ENCODE results near the gene SYNJ2BP.
"Not testable (repeated sequence)": the region's sequence is repeated elsewhere in the genome, so short reads cannot be mapped to it uniquely, and the experiment has no call there.

SYNJ2BP gene

GRCh38 chr14:70416725-70417349 lies at the start of gene SYNJ2BP:
TSS of gene SYNJ2BP (minus strand) at chr14:70417090. CDS start at chr14:70416963, 127 bp downstream.
- peak; percentile 69 for DNase-seq

GRCh38 chr14:70454731-70455130 lies 37.8 kb upstream of the SYNJ2BP start:
- DNase-seq = no peak

GRCh38 chr14:70451874-70452273 lies 35.0 kb upstream of the SYNJ2BP start, which contains the start of gene ADAM21:
TSS of gene ADAM21 (plus strand) at chr14:70452174. CDS start at chr14:70457500, 5,326 bp downstream.
- DNase-seq = no peak

- no peak for DNase-seq
These were observed 31.9 kb upstream of the SYNJ2BP start for GRCh38 chr14:70448633-70449340.

- no peak for DNase-seq
These were observed 25.9 kb upstream of the SYNJ2BP start for GRCh38 chr14:70442750-70443149.

GRCh38 chr14:70441641-70442040 lies 24.8 kb upstream of the SYNJ2BP start:
- DNase-seq = no peak

- DNase-seq = no peak
These were observed 20.0 kb upstream of the SYNJ2BP start for GRCh38 chr14:70436867-70437266.

- DNase-seq = not testable (repeated sequence)
These were observed 9.7 kb upstream of the SYNJ2BP start for GRCh38 chr14:70426555-70426954.

- DNase-seq = no peak
These were observed 8.5 kb upstream of the SYNJ2BP start for GRCh38 chr14:70425354-70425753.

GRCh38 chr14:70422538-70422937 lies 5.6 kb upstream of the SYNJ2BP start:
- no peak for DNase-seq

GRCh38 chr14:70419270-70419931 lies 2.5 kb upstream of the SYNJ2BP start:
- DNase-seq = not testable (repeated sequence)

- no peak for DNase-seq
These were observed 559 bp downstream of the SYNJ2BP start for GRCh38 chr14:70416338-70416724.

- DNase-seq = no peak
These were observed 1.1 kb downstream of the SYNJ2BP start for GRCh38 chr14:70415788-70416187.

GRCh38 chr14:70407621-70408020 lies 9.3 kb downstream of the SYNJ2BP start:
- no peak for DNase-seq

GRCh38 chr14:70406216-70406615 lies 10.7 kb downstream of the SYNJ2BP start:
- not testable (repeated sequence) for DNase-seq

GRCh38 chr14:70403335-70403734 lies 13.6 kb downstream of the SYNJ2BP start:
- not testable (repeated sequence) for DNase-seq

GRCh38 chr14:70401643-70402042 lies 15.2 kb downstream of the SYNJ2BP start:
- DNase-seq = no peak

GRCh38 chr14:70398706-70399431 lies 18.0 kb downstream of the SYNJ2BP start:
- no peak for DNase-seq

- no peak for DNase-seq
These were observed 18.6 kb downstream of the SYNJ2BP start for GRCh38 chr14:70398280-70398679.

- no peak for DNase-seq
These were observed 19.1 kb downstream of the SYNJ2BP start for GRCh38 chr14:70397746-70398145.

GRCh38 chr14:70394674-70395306 lies 22.1 kb downstream of the SYNJ2BP start:
- no peak for DNase-seq

- no peak for DNase-seq
These were observed 24.2 kb downstream of the SYNJ2BP start for GRCh38 chr14:70392676-70393075.

Data from NCI-H1417 treated with DMSO at 0.1 percent for 48 hours (cell line).